Neutrophil (primary cell): ENCODE data around the gene RAB1A.

Experiments used
- H3K27ac ChIP-seq: fragments of 200-600 bp; sonication (generic); 2 replicates; pipeline ENCODE4 v1.5.1; 2016; ENCODE audit warnings: mild to moderate bottlenecking, moderate library complexity
- H3K27me3 ChIP-seq: fragments of 200-600 bp; sonication (generic); 2 replicates; pipeline ENCODE4 v1.6.0; 2016; ENCODE audit warnings: mild to moderate bottlenecking
- H3K36me3 ChIP-seq: fragments of 200-600 bp; sonication (generic); 2 replicates; pipeline ENCODE4 v1.5.1; 2017
- H3K4me1 ChIP-seq, 2 experiments: fragments of 200-600 bp in 1 of 2; sonication (generic) in 1 of 2; 1 replicate in 1 of 2; 2 replicates in 1 of 2; pipeline versions ENCODE4 v1.5.1 to v1.6.1; 2013 to 2016; ENCODE audit warnings: low read depth in 1 of 2, low read length in 1 of 2, mild to moderate bottlenecking in 1 of 2, moderate library complexity in 1 of 2; ENCODE audit not compliant: control insufficient read depth in 1 of 2, insufficient read depth in 1 of 2
- H3K4me3 ChIP-seq, 2 experiments: fragments of 200-600 bp in 1 of 2; sonication (generic) in 1 of 2; 1 replicate in 1 of 2; 2 replicates in 1 of 2; pipeline ENCODE4 v1.5.1; 2013 to 2016; ENCODE audit warnings: low read depth in 1 of 2, low read length in 1 of 2, mild to moderate bottlenecking in 1 of 2, moderate library complexity in 1 of 2
- H3K9me3 ChIP-seq: fragments of 200-600 bp; sonication (generic); 2 replicates; pipeline ENCODE4 v1.5.1; 2016
- TF ChIP-seq, protein P1 (sequence below): fragments of 200-600 bp; sonication (generic); IDR thresholded peaks from 2 replicates; pipeline ENCODE4 v1.5.1; 2016; ENCODE audit warnings: antibody characterized with exemption

RAB1A gene

GRCh38 chr2:65050931-65051330, 79.0 kb downstream of the RAB1A start:
- Histone ChIP-seq H3K4me3 (no peak overlapping the region), H3K9me3 (no peaks in the 10 kb centered on the region), H3K36me3 (no peaks in the 10 kb centered on the region), H3K4me1 (peaks cover 15% of the 10 kb centered on the region in 2 experiments), H3K27me3 (no peaks in the 10 kb centered on the region), H3K27ac (no peak overlapping the region)
- TF ChIP-seq, protein P1, sequence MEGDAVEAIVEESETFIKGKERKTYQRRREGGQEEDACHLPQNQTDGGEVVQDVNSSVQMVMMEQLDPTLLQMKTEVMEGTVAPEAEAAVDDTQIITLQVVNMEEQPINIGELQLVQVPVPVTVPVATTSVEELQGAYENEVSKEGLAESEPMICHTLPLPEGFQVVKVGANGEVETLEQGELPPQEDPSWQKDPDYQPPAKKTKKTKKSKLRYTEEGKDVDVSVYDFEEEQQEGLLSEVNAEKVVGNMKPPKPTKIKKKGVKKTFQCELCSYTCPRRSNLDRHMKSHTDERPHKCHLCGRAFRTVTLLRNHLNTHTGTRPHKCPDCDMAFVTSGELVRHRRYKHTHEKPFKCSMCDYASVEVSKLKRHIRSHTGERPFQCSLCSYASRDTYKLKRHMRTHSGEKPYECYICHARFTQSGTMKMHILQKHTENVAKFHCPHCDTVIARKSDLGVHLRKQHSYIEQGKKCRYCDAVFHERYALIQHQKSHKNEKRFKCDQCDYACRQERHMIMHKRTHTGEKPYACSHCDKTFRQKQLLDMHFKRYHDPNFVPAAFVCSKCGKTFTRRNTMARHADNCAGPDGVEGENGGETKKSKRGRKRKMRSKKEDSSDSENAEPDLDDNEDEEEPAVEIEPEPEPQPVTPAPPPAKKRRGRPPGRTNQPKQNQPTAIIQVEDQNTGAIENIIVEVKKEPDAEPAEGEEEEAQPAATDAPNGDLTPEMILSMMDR = no peak

DNA sequence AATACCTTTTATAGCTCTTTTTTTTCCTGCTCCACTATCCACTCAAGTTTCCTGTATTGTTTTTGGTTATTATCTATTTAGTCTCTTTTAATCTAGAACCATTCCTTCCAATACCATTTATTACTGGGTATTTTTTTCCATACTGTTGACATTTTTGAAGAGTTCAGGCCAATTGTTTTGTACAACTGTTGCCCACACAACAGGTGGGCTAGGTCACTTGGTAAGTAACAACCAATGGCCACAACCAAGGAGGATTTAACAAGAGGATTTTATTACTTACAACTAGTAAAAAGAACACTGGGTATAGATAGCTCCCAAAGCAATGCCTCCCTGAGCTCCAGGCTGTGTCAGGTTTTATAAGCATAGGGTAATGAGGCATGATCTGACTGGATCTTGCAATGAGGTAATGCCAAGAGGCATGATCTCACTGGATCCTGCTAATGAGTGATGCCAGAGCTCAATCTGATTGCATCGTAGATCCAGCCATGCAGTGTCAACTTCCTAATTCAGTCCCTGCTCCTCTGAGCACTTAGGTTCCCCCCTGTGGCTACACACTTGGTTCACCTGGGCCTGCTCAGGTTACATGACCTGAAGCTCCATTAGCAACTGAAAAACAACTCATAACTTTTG, 80.8 kb downstream of the RAB1A start:
- TF ChIP-seq, protein P1 = no peak
- no peak overlapping the region for H3K4me3 ChIP-seq
- H3K27ac ChIP-seq = no peak overlapping the region
- H3K27me3 ChIP-seq = no peaks in the 10 kb centered on the region
- H3K36me3 ChIP-seq = no peaks in the 10 kb centered on the region
- no peaks in the 10 kb centered on the region for H3K9me3 ChIP-seq
- peaks cover 4 to 5% of the 10 kb centered on the region in 2 experiments for H3K4me1 ChIP-seq

DNA sequence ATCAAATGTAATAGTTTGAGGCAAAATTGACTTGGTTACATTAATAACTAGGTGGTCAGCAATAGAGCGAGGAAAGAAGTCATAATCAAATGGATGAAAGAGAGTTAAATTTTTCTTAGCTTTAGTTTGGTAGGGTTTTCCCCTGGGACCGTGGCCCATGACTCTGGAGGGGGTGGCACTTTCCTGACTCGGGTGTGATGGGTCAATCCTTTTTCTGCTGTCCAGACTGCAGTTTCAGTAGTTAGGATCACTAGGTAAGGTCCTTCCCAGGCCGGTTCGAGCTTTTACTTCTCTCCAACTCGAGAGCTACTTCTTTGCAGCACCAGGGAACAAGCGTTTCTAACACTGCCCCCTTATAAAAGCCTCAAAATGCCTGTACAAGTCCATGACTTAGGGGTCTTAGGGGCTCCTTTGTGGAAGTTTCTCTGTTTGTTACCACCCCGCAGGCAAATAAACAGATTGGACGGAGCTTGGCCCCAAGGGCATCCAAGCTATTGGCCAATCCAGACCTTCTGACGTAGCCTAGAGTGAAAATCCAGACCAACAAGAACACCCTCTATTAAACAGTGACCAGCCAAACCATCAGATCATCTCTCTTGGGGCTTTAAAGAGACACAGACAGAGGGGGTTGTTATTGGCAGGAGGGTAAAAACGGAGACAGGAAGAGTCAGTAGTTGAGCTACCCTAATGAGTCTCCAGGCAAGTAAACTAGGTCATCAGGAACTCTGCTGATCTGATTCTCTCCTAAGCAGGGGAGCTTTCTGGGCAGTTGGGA, 83.1 kb downstream of the RAB1A start:
- H3K4me1 ChIP-seq = no peaks in the 10 kb centered on the region
- no peaks in the 10 kb centered on the region for H3K27me3 ChIP-seq
- no peak overlapping the region for H3K27ac ChIP-seq
- H3K36me3 ChIP-seq = no peaks in the 10 kb centered on the region
- no peak overlapping the region for H3K4me3 ChIP-seq
- H3K9me3 ChIP-seq = no peaks in the 10 kb centered on the region
- TF ChIP-seq, protein P1 = no peak

GRCh38 chr2:65045651-65046050, 84.3 kb downstream of the RAB1A start:
- TF ChIP-seq, protein P1 = no peak
- Histone ChIP-seq H3K4me3 (no peak overlapping the region), H3K4me1 (peaks cover under 1 to 1% of the 10 kb centered on the region in 2 experiments), H3K36me3 (no peaks in the 10 kb centered on the region), H3K27me3 (no peaks in the 10 kb centered on the region), H3K27ac (no peak overlapping the region), H3K9me3 (no peaks in the 10 kb centered on the region)

GRCh38 chr2:65044097-65044735, 85.7 kb downstream of the RAB1A start:
- no peak overlapping the region for H3K27ac ChIP-seq
- no peaks in the 10 kb centered on the region for H3K36me3 ChIP-seq
- H3K9me3 ChIP-seq = no peaks in the 10 kb centered on the region
- H3K4me1 ChIP-seq = peaks cover 5% of the 10 kb centered on the region in 2 experiments
- H3K4me3 ChIP-seq = no peak overlapping the region
- no peaks in the 10 kb centered on the region for H3K27me3 ChIP-seq
- TF ChIP-seq, protein P1 = no peak
